GM12878 (cell line): ENCODE measurements around the gene IL1RAPL1. TPM values are rescaled to one million over a fixed set of nuclear protein-coding genes. Genes with fewer than 3 reads are reported as not detected.

Experiments used
- ATAC-seq: fragments of 200-7000 bp; cut with Tn5 transposase; 3 replicates; pipeline ENCODE4 v1.9.1; 2020; ENCODE audit warnings: mild to moderate bottlenecking, moderate library complexity
- BruUV-seq: library from RNA; stranded (reverse); fragments of 400-500 nt; replicated peaks from 2 replicates; lab custom pipeline; 2021; lab: Mats Ljungman, UMichigan
- CTCF ChIA-PET: fragments of 300-600 bp; sonication (Branson Sonifier 250); formaldehyde crosslinking; extraction: SDS; loops from one replicate; lab custom pipeline; 2021; ENCODE audit warnings: inconsistent platforms; lab: Yijun Ruan, JAX
- POLR2A ChIA-PET: fragments of 350-600 bp; formaldehyde crosslinking; extraction: SDS; loops from one replicate; lab custom pipeline; 2021; ENCODE audit warnings: inconsistent platforms; lab: Charles Lee
- RAD21 ChIA-PET: fragments of 300-600 bp; sonication (Branson Sonifier 250); formaldehyde crosslinking; loops from one replicate; lab custom pipeline; 2023; ENCODE audit warnings: antibody characterized with exemption; ENCODE audit not compliant: unreplicated experiment; lab: Charles Lee
- SMC1A ChIA-PET: fragments of 300-600 bp; sonication (Branson Sonifier 250); formaldehyde crosslinking; loops from one replicate; lab custom pipeline; 2023; ENCODE audit not compliant: unreplicated experiment, uncharacterized antibody; lab: Charles Lee
- DNase-seq: peaks from one replicate; pipeline ENCODE4 v3.0.0-alpha.2; 2011; ENCODE audit warnings: low read depth, low spot score
- FAIRE-seq: peaks from 3 replicates; lab custom pipeline; 2011; peaks lifted over from hg19 to GRCh38; lab: Jason Lieb, UNC
- H2AFZ ChIP-seq: 2 replicates; pipeline ENCODE4 v1.6.0; 2011; ENCODE audit warnings: low read depth, low read length, control low read depth; ENCODE audit not compliant: control insufficient read depth
- H3K27ac ChIP-seq: 2 replicates; pipeline ENCODE4 v1.5.1; 2011; ENCODE audit warnings: control low read depth; ENCODE audit not compliant: control insufficient read depth, insufficient read depth
- H3K27me3 ChIP-seq, 2 experiments: replicated peaks in 1 of 2; 2 replicates each; pipeline versions ENCODE4 v1.6.0 to v1.6.1; 2011; ENCODE audit warnings: low read length in 1 of 2; ENCODE audit not compliant: control insufficient read depth in 2 of 2, insufficient read depth in 2 of 2
- H3K36me3 ChIP-seq, 2 experiments: 2 replicates each; pipeline ENCODE4 v1.5.1; 2011; ENCODE audit warnings: low read length in 1 of 2; ENCODE audit not compliant: control insufficient read depth in 2 of 2, insufficient read depth in 2 of 2
- H3K4me1 ChIP-seq: 2 replicates; pipeline ENCODE4 v1.6.1; 2011; ENCODE audit warnings: mild to moderate bottlenecking, low read length, moderate library complexity, mixed read lengths; ENCODE audit not compliant: control insufficient read depth, insufficient read depth
- H3K4me2 ChIP-seq: 2 replicates; pipeline ENCODE4 v1.6.0; 2011; ENCODE audit warnings: control low read depth; ENCODE audit not compliant: control insufficient read depth, insufficient read depth
- H3K4me3 ChIP-seq: fragments of 200-600 bp; sonication (generic); 2 replicates; pipeline ENCODE4 v1.5.1; 2016
- H3K79me2 ChIP-seq: 2 replicates; pipeline ENCODE4 v1.6.0; 2011; ENCODE audit warnings: low read length; ENCODE audit not compliant: control insufficient read depth, insufficient read depth
- H3K9ac ChIP-seq: 2 replicates; pipeline ENCODE4 v1.8.0; 2011; ENCODE audit warnings: low read length, control low read depth, mixed read lengths; ENCODE audit not compliant: control insufficient read depth, insufficient read depth
- H3K9me3 ChIP-seq: replicated peaks from 3 replicates; pipeline ENCODE4 v1.5.1; 2011; ENCODE audit warnings: mild to moderate bottlenecking, low read length; ENCODE audit not compliant: control insufficient read depth, insufficient read depth
- H4K20me1 ChIP-seq: 2 replicates; pipeline ENCODE4 v1.6.0; 2011; ENCODE audit not compliant: control insufficient read depth, insufficient read depth
- ASH2L ChIP-seq: fragments of 300-600, 200-600 bp; sonication (generic); IDR thresholded peaks from 2 replicates; pipeline ENCODE4 v1.6.1; 2017; ENCODE audit warnings: low read depth, mild to moderate bottlenecking, borderline replicate concordance
- DPF2 ChIP-seq: fragments of 450-650 bp; IDR thresholded peaks from 2 replicates; pipeline ENCODE4 v1.6.1; 2017; ENCODE audit warnings: mild to moderate bottlenecking
- KLF5 ChIP-seq: fragments of 450-650 bp; IDR thresholded peaks from 2 replicates; pipeline ENCODE4 v1.6.1; 2014; ENCODE audit warnings: mild to moderate bottlenecking; ENCODE audit not compliant: partially characterized antibody
- MEF2B ChIP-seq: fragments of 450-650 bp; IDR thresholded peaks from 2 replicates; pipeline ENCODE4 v1.6.1; 2018; ENCODE audit warnings: mild to moderate bottlenecking, moderate library complexity; ENCODE audit not compliant: partially characterized antibody, poor library complexity, severe bottlenecking
- NR2C2 ChIP-seq: IDR thresholded peaks from 2 replicates; pipeline ENCODE4 v1.6.1; 2011; ENCODE audit warnings: borderline replicate concordance, low read depth; ENCODE audit not compliant: control insufficient read depth, insufficient read length
- RCOR1 ChIP-seq: conservative IDR thresholded peaks from 2 replicates; pipeline ENCODE4 v1.6.1; 2012; ENCODE audit warnings: low read depth, low read length, improper control_type of control experiment
- SIN3A ChIP-seq: IDR thresholded peaks from 2 replicates; pipeline ENCODE4 v1.6.1; 2012; ENCODE audit warnings: low read depth, low read length, improper control_type of control experiment
- SIX5 ChIP-seq: IDR thresholded peaks from 2 replicates; pipeline ENCODE4 v1.6.1; 2011; ENCODE audit warnings: mild to moderate bottlenecking, low read depth, low read length, moderate library complexity; ENCODE audit not compliant: severe bottlenecking
- SREBF2 ChIP-seq: IDR thresholded peaks from 2 replicates; pipeline ENCODE4 v1.6.1; 2012; ENCODE audit warnings: mild to moderate bottlenecking, low read length
- SRF ChIP-seq, 2 experiments: IDR thresholded peaks; 2 replicates each; pipeline ENCODE4 v1.6.1; 2011; ENCODE audit warnings: low read depth in 2 of 2, low read length in 2 of 2, mild to moderate bottlenecking in 1 of 2, moderate library complexity in 1 of 2
- STAT1 ChIP-seq: fragments of 450-650 bp; conservative IDR thresholded peaks from 2 replicates; pipeline ENCODE4 v1.6.1; 2014; ENCODE audit warnings: antibody characterized with exemption, mild to moderate bottlenecking
- SUPT20H ChIP-seq: IDR thresholded peaks from 2 replicates; pipeline ENCODE4 v1.6.1; 2011; ENCODE audit warnings: low read depth, mild to moderate bottlenecking, low read length, moderate library complexity, borderline replicate concordance; ENCODE audit not compliant: control insufficient read depth
- TARDBP ChIP-seq: IDR thresholded peaks from 2 replicates; pipeline ENCODE4 v1.6.1; 2016; ENCODE audit warnings: borderline replicate concordance
- TBL1XR1 ChIP-seq: IDR thresholded peaks from 2 replicates; pipeline ENCODE4 v1.6.1; 2012; ENCODE audit warnings: low read depth, low read length, improper control_type of control experiment
- YBX1 ChIP-seq: fragments of 450-650 bp; IDR thresholded peaks from 2 replicates; pipeline ENCODE4 v1.6.1; 2016; ENCODE audit warnings: antibody characterized with exemption
- WGBS: methylation state at CpG from one replicate; pipeline ENCODE4 v1.1.6; 2016; ENCODE audit warnings: low lambda C conversion rate; ENCODE audit not compliant: insufficient replicate concordance, insufficient coverage; ENCODE audit errors: missing lambda C conversion rate; 5-methylcytosine and 5-hydroxymethylcytosine counted together
- in situ Hi-C: fragments of 300-500 bp; cut with MboI; formaldehyde crosslinking; loops from 9 replicates; pipeline ENCODE4 v1.14.3; 2018; ENCODE audit warnings: mixed read lengths
- intact Hi-C: fragments of 100-400 bp; cut with micrococcal nuclease; formaldehyde crosslinking; loops from one replicate; pipeline ENCODE4 v1.14.2; 2022; ENCODE audit not compliant: unreplicated experiment
- polyA plus RNA-seq, 11 experiments: library from polyadenylated mRNA; depleted of rRNA in 4 of 11; unstranded in 6 of 11; stranded (reverse) in 5 of 11; fragments of >200 nt; fragmentation: Nextera tagmentation in 4 of 11; fragmentation: Illumina TruSeq in 1 of 11; extraction: Ambion mirVana in 4 of 11; extraction: Trizol in 1 of 11; gene quantifications; 1 replicate in 1 of 11; 2 replicates in 10 of 11; pipeline versions ENCODE4 v1.2.1 to v1.2.3, GENCODE V29; 2011 to 2016; ENCODE audit warnings: inconsistent platforms in 2 of 11, missing spikeins in 2 of 11, low read depth in 1 of 11
- total RNA-seq, 4 experiments: library from RNA; depleted of rRNA in 3 of 4; stranded (reverse); fragments of >200 nt in 3 of 4; fragmentation: Illumina TruSeq in 1 of 4; extraction: Trizol in 1 of 4; gene quantifications; 2 replicates each; pipeline versions ENCODE4 v1.2.1 to v1.2.3, GENCODE V29; 2013 to 2021
- TF ChIP-seq, protein P1 (sequence below): IDR thresholded peaks from 2 replicates; pipeline ENCODE4 v1.6.1; 2012; ENCODE audit warnings: low read length, inconsistent platforms

The IL1RAPL1 gene
- total and polyA plus RNA-seq, 10 of the 15 experiments (the other 5 are each of a cell fraction or from before 2014, with no cell fraction given) = not detected

DNA sequence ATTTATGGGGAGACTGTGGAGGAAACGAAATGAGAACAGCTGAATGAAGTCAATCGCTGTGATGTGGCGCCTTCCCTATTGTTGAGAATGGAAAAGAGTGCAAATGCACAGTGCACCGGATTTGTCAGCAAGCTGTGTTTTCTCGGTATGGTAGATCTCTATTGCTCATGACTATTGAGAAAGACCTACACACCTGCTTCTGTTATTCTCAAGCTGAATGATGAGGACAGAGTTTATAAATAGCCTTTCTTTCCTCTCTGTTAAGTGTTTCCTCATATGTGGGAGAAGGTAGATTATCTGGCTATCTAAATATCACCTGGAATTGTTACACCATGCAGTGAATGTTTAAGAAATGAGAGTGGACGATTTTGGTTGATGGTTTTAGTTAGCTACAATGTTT is 650.7 kb downstream of the IL1RAPL1 start:
- no peak overlapping the region for H3K4me3 ChIP-seq
- no peak for ATAC-seq
- no peaks in the 10 kb centered on the region for H3K4me1 ChIP-seq
- 36% methylated on average over 6 of the region's 6 CpGs for WGBS
- no peaks in the 10 kb centered on the region for H3K27me3 ChIP-seq
- no peak for FAIRE-seq
- H4K20me1 ChIP-seq = no peaks in the 10 kb centered on the region
- H2AFZ ChIP-seq = no peak overlapping the region
- H3K27ac ChIP-seq = no peak overlapping the region
- ChIA-PET SMC1A (interaction anchor here (1.4 kb wide), 1 partner anchor 28 kb away, joined by 4 read pairs; no protein-coding TSS in a partner anchor), RAD21 (no interaction called here), CTCF (no interaction called here), POLR2A (no interaction called here)
- H3K4me2 ChIP-seq = no peak overlapping the region
- H3K9ac ChIP-seq = no peak overlapping the region
- in situ Hi-C loops (no loop called here), intact Hi-C loops (no loop called here)
- H3K79me2 ChIP-seq = no peaks in the 10 kb centered on the region
- no peaks in the 10 kb centered on the region for H3K9me3 ChIP-seq
- no peak for DNase-seq
- H3K36me3 ChIP-seq = no peaks in the 10 kb centered on the region
- no peak for TF ChIP-seq MEF2B
- TF ChIP-seq SUPT20H = no peak
- TF ChIP-seq, protein P1, sequence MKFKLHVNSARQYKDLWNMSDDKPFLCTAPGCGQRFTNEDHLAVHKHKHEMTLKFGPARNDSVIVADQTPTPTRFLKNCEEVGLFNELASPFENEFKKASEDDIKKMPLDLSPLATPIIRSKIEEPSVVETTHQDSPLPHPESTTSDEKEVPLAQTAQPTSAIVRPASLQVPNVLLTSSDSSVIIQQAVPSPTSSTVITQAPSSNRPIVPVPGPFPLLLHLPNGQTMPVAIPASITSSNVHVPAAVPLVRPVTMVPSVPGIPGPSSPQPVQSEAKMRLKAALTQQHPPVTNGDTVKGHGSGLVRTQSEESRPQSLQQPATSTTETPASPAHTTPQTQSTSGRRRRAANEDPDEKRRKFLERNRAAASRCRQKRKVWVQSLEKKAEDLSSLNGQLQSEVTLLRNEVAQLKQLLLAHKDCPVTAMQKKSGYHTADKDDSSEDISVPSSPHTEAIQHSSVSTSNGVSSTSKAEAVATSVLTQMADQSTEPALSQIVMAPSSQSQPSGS = no peak
- no peak for TF ChIP-seq DPF2
- TF ChIP-seq SIN3A = no peak
- no peak for TF ChIP-seq YBX1
- TF ChIP-seq STAT1 = no peak
- no peak for TF ChIP-seq SRF (IDR thresholded peaks at IDR 0.05; ENCODE audit: low read depth in 2 of 2, low read length in 2 of 2)
- no peak for TF ChIP-seq SIX5
- no peak for TF ChIP-seq ASH2L
- TF ChIP-seq RCOR1 = no peak
- no peak for TF ChIP-seq TBL1XR1
- TF ChIP-seq SREBF2 = no peak
- TF ChIP-seq NR2C2 = no peak
- TF ChIP-seq TARDBP = no peak
- TF ChIP-seq KLF5 = no peak
- BruUV-seq = no TSS peak
